H1 (cell line): Measurements from ENCODE around the gene TXLNA.

Source experiments
- ASH2L ChIP-seq: fragments of 200-600, 300-600 bp; sonication (generic); IDR thresholded peaks from one replicate; pipeline ENCODE4 v1.7.1; 2017; ENCODE audit warnings: low read length
- CREB1 ChIP-seq: IDR thresholded peaks from 2 replicates; pipeline ENCODE4 v1.6.1; 2012; ENCODE audit warnings: inconsistent platforms
- EP300 ChIP-seq, 2 experiments: IDR thresholded peaks; 1 replicate in 1 of 2; 2 replicates in 1 of 2; pipeline ENCODE4 v1.6.1; 2011 to 2012; ENCODE audit warnings: low read depth in 2 of 2, low read length in 2 of 2, mild to moderate bottlenecking in 2 of 2, borderline replicate concordance in 1 of 2, inconsistent platforms in 1 of 2, moderate library complexity in 1 of 2
- KDM1A ChIP-seq: fragments of 200-600, 300-600 bp; sonication (generic); IDR thresholded peaks from 2 replicates; pipeline ENCODE4 v1.7.1; 2016; ENCODE audit warnings: mild to moderate bottlenecking, low read length, borderline replicate concordance
- POLR2AphosphoS5 ChIP-seq: IDR thresholded peaks from 2 replicates; pipeline ENCODE4 v1.6.1; 2011; ENCODE audit warnings: low read depth, low read length
- TF ChIP-seq, protein P1 (sequence below), 3 experiments: IDR thresholded peaks; 1 replicate in 2 of 3; 2 replicates in 1 of 3; pipeline versions ENCODE4 v1.5.1 to v1.6.1; 2011; ENCODE audit warnings: low read length in 3 of 3, mild to moderate bottlenecking in 3 of 3, inconsistent platforms in 2 of 3, low read depth in 1 of 3, moderate library complexity in 1 of 3; ENCODE audit not compliant: insufficient read depth in 1 of 3; ENCODE audit errors: control extremely low read depth in 1 of 3
- TF ChIP-seq, protein P2 (sequence below): IDR thresholded peaks from 2 replicates; pipeline ENCODE4 v1.6.1; 2012; ENCODE audit warnings: low read length, inconsistent platforms

DNA sequence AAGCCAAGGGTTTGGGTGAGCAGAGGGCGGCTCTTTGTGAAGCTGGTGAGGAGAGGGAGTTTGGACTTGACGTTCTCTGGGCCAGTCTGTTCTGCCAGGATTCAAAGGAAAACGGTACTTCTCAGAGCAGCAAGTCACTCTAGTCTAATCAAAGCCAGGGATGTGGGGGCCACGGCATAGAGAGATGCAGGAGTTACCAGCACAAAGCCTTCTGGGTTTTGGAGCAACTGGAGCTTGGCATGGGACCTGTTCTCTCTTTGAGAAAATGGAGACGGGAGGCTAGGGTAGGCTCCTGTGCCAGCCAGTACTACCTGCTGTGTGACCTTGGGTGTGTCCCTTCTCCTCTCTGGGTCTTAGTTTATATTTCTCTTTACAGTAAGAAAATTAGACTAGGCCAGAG, 2.1 kb downstream of the TXLNA start:
- TF ChIP-seq EP300 (IDR thresholded peaks at IDR 0.05; ENCODE audit: borderline replicate concordance in 1 of 2, low read depth in 2 of 2, low read length in 2 of 2) (no peak), ASH2L (no peak), KDM1A (no peak), POLR2AphosphoS5 (no peak), CREB1 (no peak)
- TF ChIP-seq, protein P1, sequence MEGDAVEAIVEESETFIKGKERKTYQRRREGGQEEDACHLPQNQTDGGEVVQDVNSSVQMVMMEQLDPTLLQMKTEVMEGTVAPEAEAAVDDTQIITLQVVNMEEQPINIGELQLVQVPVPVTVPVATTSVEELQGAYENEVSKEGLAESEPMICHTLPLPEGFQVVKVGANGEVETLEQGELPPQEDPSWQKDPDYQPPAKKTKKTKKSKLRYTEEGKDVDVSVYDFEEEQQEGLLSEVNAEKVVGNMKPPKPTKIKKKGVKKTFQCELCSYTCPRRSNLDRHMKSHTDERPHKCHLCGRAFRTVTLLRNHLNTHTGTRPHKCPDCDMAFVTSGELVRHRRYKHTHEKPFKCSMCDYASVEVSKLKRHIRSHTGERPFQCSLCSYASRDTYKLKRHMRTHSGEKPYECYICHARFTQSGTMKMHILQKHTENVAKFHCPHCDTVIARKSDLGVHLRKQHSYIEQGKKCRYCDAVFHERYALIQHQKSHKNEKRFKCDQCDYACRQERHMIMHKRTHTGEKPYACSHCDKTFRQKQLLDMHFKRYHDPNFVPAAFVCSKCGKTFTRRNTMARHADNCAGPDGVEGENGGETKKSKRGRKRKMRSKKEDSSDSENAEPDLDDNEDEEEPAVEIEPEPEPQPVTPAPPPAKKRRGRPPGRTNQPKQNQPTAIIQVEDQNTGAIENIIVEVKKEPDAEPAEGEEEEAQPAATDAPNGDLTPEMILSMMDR (IDR thresholded peaks at IDR 0.05; ENCODE audit: control extremely low read depth in 1 of 3, insufficient read depth in 1 of 3, low read depth in 1 of 3, low read length in 3 of 3) = no peak
- TF ChIP-seq, protein P2, sequence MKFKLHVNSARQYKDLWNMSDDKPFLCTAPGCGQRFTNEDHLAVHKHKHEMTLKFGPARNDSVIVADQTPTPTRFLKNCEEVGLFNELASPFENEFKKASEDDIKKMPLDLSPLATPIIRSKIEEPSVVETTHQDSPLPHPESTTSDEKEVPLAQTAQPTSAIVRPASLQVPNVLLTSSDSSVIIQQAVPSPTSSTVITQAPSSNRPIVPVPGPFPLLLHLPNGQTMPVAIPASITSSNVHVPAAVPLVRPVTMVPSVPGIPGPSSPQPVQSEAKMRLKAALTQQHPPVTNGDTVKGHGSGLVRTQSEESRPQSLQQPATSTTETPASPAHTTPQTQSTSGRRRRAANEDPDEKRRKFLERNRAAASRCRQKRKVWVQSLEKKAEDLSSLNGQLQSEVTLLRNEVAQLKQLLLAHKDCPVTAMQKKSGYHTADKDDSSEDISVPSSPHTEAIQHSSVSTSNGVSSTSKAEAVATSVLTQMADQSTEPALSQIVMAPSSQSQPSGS = no peak
